ENCODE data around the gene CAMSAP1. TPM values are rescaled to one million over a fixed set of nuclear protein-coding genes. Genes with fewer than 3 reads are reported as not detected.

CAMSAP1 gene
- total RNA-seq, 6 experiments from 2014 or later: 5.2 to 16.1 (median 10.4) TPM

- intact Hi-C loops (cut with DNase I): no loop called here
- no peaks in the 10 kb centered on the region for H3K27me3 ChIP-seq
- no peak for TF ChIP-seq POLR2A (IDR thresholded peaks at IDR 0.05)
- TF ChIP-seq, protein P1, sequence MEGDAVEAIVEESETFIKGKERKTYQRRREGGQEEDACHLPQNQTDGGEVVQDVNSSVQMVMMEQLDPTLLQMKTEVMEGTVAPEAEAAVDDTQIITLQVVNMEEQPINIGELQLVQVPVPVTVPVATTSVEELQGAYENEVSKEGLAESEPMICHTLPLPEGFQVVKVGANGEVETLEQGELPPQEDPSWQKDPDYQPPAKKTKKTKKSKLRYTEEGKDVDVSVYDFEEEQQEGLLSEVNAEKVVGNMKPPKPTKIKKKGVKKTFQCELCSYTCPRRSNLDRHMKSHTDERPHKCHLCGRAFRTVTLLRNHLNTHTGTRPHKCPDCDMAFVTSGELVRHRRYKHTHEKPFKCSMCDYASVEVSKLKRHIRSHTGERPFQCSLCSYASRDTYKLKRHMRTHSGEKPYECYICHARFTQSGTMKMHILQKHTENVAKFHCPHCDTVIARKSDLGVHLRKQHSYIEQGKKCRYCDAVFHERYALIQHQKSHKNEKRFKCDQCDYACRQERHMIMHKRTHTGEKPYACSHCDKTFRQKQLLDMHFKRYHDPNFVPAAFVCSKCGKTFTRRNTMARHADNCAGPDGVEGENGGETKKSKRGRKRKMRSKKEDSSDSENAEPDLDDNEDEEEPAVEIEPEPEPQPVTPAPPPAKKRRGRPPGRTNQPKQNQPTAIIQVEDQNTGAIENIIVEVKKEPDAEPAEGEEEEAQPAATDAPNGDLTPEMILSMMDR (IDR thresholded peaks at IDR 0.05): no peak
- 85% methylated on average over 13 of the region's 21 CpGs for WGBS (ENCODE audit: insufficient coverage, low coverage, low lambda C conversion rate, missing lambda C conversion rate)
- H3K4me3 ChIP-seq: no peak overlapping the region
- no peaks in the 10 kb centered on the region for H3K9me3 ChIP-seq
- no peak overlapping the region for H3K27ac ChIP-seq
- DNase-seq (no peak), ATAC-seq (no peak)
- no peaks in the 10 kb centered on the region for H3K36me3 ChIP-seq
- peaks cover 0 to 3% (median 0%) of the 10 kb centered on the region in 4 donors for H3K4me1 ChIP-seq
Observed at GRCh38 chr9:135886147-135886981, 21.0 kb downstream of the CAMSAP1 start.

DNA sequence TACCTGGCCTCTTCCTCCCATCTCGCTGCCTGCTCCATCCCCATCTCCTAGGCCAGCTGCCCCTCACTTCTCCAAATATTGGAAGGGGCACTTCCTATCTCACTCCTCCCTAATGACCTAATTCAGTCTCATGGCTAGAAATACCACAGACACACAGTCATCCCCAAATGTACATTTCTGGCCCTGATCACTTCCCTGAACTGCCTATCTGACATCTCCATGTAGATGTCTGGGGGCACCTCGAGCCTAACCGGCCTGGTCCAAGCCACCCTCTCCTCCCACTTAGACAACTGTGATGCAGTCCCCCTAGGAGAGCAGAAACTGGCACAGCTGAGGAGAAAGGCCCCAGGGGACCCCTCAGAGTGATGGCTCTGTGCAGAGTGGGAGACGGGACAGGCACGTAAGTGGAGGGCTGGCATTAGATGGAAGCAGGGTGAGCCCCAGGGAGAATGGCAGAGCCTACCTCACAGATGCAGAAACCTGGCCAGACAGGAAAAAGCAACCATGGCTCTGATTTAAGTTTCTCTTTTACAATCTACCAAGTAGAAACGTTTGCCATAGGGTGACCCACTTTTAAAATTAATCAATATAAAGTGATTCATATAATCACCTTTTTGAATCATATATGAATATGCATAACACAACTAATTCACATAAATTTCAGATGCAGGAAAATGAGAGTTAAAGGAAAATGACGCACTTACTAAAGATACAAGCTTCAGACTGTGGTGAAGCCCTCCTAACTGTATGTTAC lies 22.1 kb downstream of the CAMSAP1 start:
- peaks cover 0 to 3% (median 0%) of the 10 kb centered on the region in 4 donors for H3K4me1 ChIP-seq
- ATAC-seq: peak in 1 of 4 donors; percentile 19
- H3K4me3 ChIP-seq: no peak overlapping the region
- no peaks in the 10 kb centered on the region for H3K27me3 ChIP-seq
- no peak for DNase-seq
- H3K36me3 ChIP-seq: no peaks in the 10 kb centered on the region
- WGBS (ENCODE audit: insufficient coverage, low coverage, low lambda C conversion rate, missing lambda C conversion rate): 62% methylated on average over 7 of the region's 7 CpGs
- TF ChIP-seq, protein P1 (IDR thresholded peaks at IDR 0.05): no peak
- TF ChIP-seq POLR2A (IDR thresholded peaks at IDR 0.05): no peak
- H3K27ac ChIP-seq: no peak overlapping the region
- intact Hi-C loops (cut with DNase I): no loop called here
- H3K9me3 ChIP-seq: no peaks in the 10 kb centered on the region

GRCh38 chr9:135884328-135885035 lies 22.9 kb downstream of the CAMSAP1 start:
- intact Hi-C loops (cut with DNase I): no loop called here
- peak in 1 of 4 donors; percentile 39 for ATAC-seq
- DNase-seq: no peak
- H3K9me3 ChIP-seq: no peaks in the 10 kb centered on the region
- WGBS (ENCODE audit: insufficient coverage, low coverage, low lambda C conversion rate, missing lambda C conversion rate): 69% methylated on average over 7 of the region's 16 CpGs
- H3K36me3 ChIP-seq: no peaks in the 10 kb centered on the region
- H3K27me3 ChIP-seq: no peaks in the 10 kb centered on the region
- H3K4me1 ChIP-seq: peaks cover 0 to 3% (median 0%) of the 10 kb centered on the region in 4 donors
- H3K27ac ChIP-seq: no peak overlapping the region
- no peak overlapping the region for H3K4me3 ChIP-seq
- TF ChIP-seq POLR2A (IDR thresholded peaks at IDR 0.05): no peak
- TF ChIP-seq, protein P1 (IDR thresholded peaks at IDR 0.05): no peak

DNA sequence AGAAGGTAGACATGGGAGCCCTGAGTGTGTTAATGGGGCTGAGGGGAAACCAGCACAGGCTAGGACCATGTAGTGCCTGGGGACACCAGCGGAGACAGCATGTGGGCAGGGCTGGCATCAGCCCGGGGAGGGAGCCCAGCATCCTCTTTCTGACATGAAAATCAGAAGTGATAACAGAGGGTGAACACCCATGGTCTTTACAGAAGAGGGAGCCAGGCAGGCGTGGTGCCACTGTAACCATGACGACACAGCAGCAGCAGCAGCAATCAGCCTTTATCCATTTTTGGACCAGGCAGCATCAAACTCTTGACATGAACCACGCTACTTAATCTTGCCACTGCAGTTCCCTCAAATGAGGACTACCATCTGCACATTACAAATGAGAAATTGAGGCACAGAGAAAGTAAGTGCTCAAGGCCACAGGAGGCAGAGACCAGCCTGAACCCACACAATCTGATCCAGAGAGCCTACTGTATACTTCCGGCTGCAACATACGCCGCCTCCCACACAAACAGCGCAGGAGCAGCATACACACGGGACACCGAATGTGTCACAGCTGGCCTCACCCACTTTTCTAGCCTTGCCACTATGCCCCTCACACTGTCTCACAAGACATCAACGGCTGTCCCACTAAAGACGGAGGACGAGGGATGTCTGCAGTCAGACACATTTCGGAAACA lies 23.8 kb downstream of the CAMSAP1 start:
- no peak for ATAC-seq
- 93% methylated on average over 7 of the region's 15 CpGs for WGBS (ENCODE audit: insufficient coverage, low coverage, low lambda C conversion rate, missing lambda C conversion rate)
- H3K27ac ChIP-seq: no peak overlapping the region
- DNase-seq: no peak
- H3K4me3 ChIP-seq: no peak overlapping the region
- peaks cover 0 to 3% (median 0%) of the 10 kb centered on the region in 4 donors for H3K4me1 ChIP-seq
- intact Hi-C loops (cut with DNase I): no loop called here
- TF ChIP-seq, protein P1 (IDR thresholded peaks at IDR 0.05): no peak
- no peak for TF ChIP-seq POLR2A (IDR thresholded peaks at IDR 0.05)
- H3K36me3 ChIP-seq: no peaks in the 10 kb centered on the region
- H3K27me3 ChIP-seq: no peaks in the 10 kb centered on the region
- no peaks in the 10 kb centered on the region for H3K9me3 ChIP-seq
